ENCODE measurements around the gene MYD88.
"Not testable (repeated sequence)": the region's sequence is repeated elsewhere in the genome, so short reads cannot be mapped to it uniquely, and the experiment has no call there.

MYD88 gene

DNA sequence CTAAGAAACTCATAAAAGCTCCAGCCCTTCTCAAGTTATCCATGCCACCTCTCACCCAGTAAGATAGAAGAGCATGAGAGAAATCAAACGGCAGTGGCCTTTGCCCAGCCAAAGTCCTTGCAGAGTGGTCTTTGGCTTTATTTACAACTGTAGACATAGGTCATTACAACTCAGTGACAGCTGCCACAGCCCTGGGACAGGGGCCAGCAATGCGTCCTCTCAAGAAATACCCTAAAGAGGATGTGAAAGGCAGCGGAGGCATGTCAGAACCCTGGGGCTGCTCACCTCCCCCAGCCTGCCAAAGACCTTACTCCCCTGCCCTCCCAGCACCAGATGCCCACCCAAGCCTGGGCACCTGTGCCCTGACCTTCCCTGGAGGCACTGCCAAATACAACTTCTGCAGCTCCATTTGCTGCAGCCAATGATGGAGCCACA, 7.8 kb upstream of the MYD88 start:
- peaks cover 75% of the 10 kb centered on the region for H3K36me3 ChIP-seq (ENCODE audit: insufficient read depth, low read length)
- no peaks in the 10 kb centered on the region for H3K27me3 ChIP-seq (ENCODE audit: insufficient read depth, low read length)
- H3K9ac ChIP-seq (ENCODE audit: low read depth, low read length) = no peak overlapping the region
- H3K4me3 ChIP-seq (ENCODE audit: low read length) = no peak overlapping the region
- H3K27ac ChIP-seq (ENCODE audit: low read depth, low read length) = no peak overlapping the region
- no peaks in the 10 kb centered on the region for H3K9me3 ChIP-seq (ENCODE audit: insufficient read depth, low read depth, low read length)
- H3K4me1 ChIP-seq (ENCODE audit: insufficient read depth, low read length) = no peaks in the 10 kb centered on the region
- WGBS = 97% methylated on average over 3 of the region's 3 CpGs

GRCh38 chr3:38131621-38132369, 6.7 kb upstream of the MYD88 start:
- Histone ChIP-seq H3K9ac (ENCODE audit: low read depth, low read length) (no peak overlapping the region), H3K9me3 (ENCODE audit: insufficient read depth, low read depth, low read length) (no peaks in the 10 kb centered on the region), H3K36me3 (ENCODE audit: insufficient read depth, low read length) (peaks cover 64% of the 10 kb centered on the region), H3K4me1 (ENCODE audit: insufficient read depth, low read length) (no peaks in the 10 kb centered on the region), H3K27me3 (ENCODE audit: insufficient read depth, low read length) (no peaks in the 10 kb centered on the region), H3K4me3 (ENCODE audit: low read length) (no peak overlapping the region), H3K27ac (ENCODE audit: low read depth, low read length) (no peak overlapping the region)
- WGBS = 58% methylated on average over 6 of the region's 6 CpGs

DNA sequence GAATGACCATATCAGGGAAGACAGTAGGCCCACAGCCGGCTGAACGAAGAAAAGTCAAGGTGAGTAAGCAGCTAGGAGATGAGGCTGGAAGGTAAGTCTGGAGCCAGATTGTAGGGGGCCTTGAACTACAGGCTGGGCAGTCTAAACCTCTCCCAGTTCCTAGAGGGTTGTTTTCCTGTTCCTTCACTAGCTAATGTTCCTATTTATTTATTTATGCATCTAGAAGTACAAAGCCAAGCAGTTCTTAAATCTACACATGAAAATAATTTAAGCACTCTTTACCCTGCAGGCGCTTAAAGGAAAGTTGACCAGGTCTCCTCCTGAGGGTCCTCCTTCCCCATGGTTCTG, 5.3 kb upstream of the MYD88 start:
- H3K9ac ChIP-seq (ENCODE audit: low read depth, low read length) = no peak overlapping the region
- no peak overlapping the region for H3K27ac ChIP-seq (ENCODE audit: low read depth, low read length)
- H3K4me1 ChIP-seq (ENCODE audit: insufficient read depth, low read length) = no peaks in the 10 kb centered on the region
- no peaks in the 10 kb centered on the region for H3K27me3 ChIP-seq (ENCODE audit: insufficient read depth, low read length)
- WGBS = 96% methylated on average over 3 of the region's 3 CpGs
- peaks cover 50% of the 10 kb centered on the region for H3K36me3 ChIP-seq (ENCODE audit: insufficient read depth, low read length)
- H3K4me3 ChIP-seq (ENCODE audit: low read length) = no peak overlapping the region
- H3K9me3 ChIP-seq (ENCODE audit: insufficient read depth, low read depth, low read length) = no peaks in the 10 kb centered on the region

GRCh38 chr3:38133557-38134405, 4.7 kb upstream of the MYD88 start:
- Histone ChIP-seq H3K4me1 (ENCODE audit: insufficient read depth, low read length) (no peaks in the 10 kb centered on the region), H3K36me3 (ENCODE audit: insufficient read depth, low read length) (peaks cover 47% of the 10 kb centered on the region), H3K9me3 (ENCODE audit: insufficient read depth, low read depth, low read length) (no peaks in the 10 kb centered on the region), H3K4me3 (ENCODE audit: low read length) (no peak overlapping the region), H3K27me3 (ENCODE audit: insufficient read depth, low read length) (no peaks in the 10 kb centered on the region), H3K9ac (ENCODE audit: low read depth, low read length) (no peak overlapping the region), H3K27ac (ENCODE audit: low read depth, low read length) (no peak overlapping the region)
- whole genome bisulfite sequencing = 94% methylated on average over 10 of the region's 10 CpGs

- H3K4me1 ChIP-seq (ENCODE audit: insufficient read depth, low read length); H3K4me3 ChIP-seq (ENCODE audit: low read length); H3K27me3 ChIP-seq (ENCODE audit: insufficient read depth, low read length); H3K9ac ChIP-seq (ENCODE audit: low read depth, low read length); H3K27ac ChIP-seq (ENCODE audit: low read depth, low read length); H3K9me3 ChIP-seq (ENCODE audit: insufficient read depth, low read depth, low read length): not testable (repeated sequence)
- WGBS = 93% methylated on average over 10 of the region's 10 CpGs
- H3K36me3 ChIP-seq (ENCODE audit: insufficient read depth, low read length) = peaks cover 39% of the 10 kb centered on the region
These were observed 3.8 kb upstream of the MYD88 start for GRCh38 chr3:38134517-38135143.

- not testable (repeated sequence) for H3K9me3 ChIP-seq (ENCODE audit: insufficient read depth, low read depth, low read length); H3K27ac ChIP-seq (ENCODE audit: low read depth, low read length); H3K4me1 ChIP-seq (ENCODE audit: insufficient read depth, low read length); H3K27me3 ChIP-seq (ENCODE audit: insufficient read depth, low read length)
- H3K9ac ChIP-seq (ENCODE audit: low read depth, low read length) = peak overlapping the region; percentile 65
- H3K36me3 ChIP-seq (ENCODE audit: insufficient read depth, low read length) = peaks cover 30% of the 10 kb centered on the region
- WGBS = 80% methylated on average over 8 of the region's 10 CpGs
- H3K4me3 ChIP-seq (ENCODE audit: low read length) = peak overlapping the region; percentile 77
These were observed 2.7 kb upstream of the MYD88 start for GRCh38 chr3:38135621-38136277.

DNA sequence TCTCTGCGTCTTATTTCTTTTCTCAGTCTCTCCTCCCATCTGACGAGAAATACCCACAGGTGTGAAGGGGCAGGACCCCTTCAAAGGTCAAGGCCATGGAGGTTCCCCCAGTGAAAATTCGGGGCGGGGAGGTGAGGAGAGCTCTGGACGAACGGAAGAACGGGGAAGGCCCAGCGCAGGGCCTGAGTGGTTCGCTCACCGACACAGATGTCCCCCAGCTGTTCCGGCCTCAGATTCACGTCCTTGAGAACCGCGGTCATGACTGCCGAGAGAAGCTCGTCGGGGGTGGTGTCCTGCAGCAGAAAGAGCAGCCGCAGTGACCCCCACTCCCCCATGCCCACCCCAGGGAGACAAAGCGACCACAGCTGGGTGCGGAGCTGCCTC, 2.1 kb upstream of the MYD88 start:
- H3K27ac ChIP-seq (ENCODE audit: low read depth, low read length) = peak overlapping the region; percentile 48
- peaks cover 30% of the 10 kb centered on the region for H3K36me3 ChIP-seq (ENCODE audit: insufficient read depth, low read length)
- peak overlapping the region; percentile 77 for H3K4me3 ChIP-seq (ENCODE audit: low read length)
- no peaks in the 10 kb centered on the region for H3K9me3 ChIP-seq (ENCODE audit: insufficient read depth, low read depth, low read length)
- H3K9ac ChIP-seq (ENCODE audit: low read depth, low read length) = peak overlapping the region; percentile 65
- H3K4me1 ChIP-seq (ENCODE audit: insufficient read depth, low read length) = peaks cover 3% of the 10 kb centered on the region; the same call in 1 of the 2 replicates
- H3K27me3 ChIP-seq (ENCODE audit: insufficient read depth, low read length) = peaks cover 7% of the 10 kb centered on the region; the same call in 1 of the 2 replicates
- WGBS = under 1% methylated on average over 20 of the region's 20 CpGs

DNA sequence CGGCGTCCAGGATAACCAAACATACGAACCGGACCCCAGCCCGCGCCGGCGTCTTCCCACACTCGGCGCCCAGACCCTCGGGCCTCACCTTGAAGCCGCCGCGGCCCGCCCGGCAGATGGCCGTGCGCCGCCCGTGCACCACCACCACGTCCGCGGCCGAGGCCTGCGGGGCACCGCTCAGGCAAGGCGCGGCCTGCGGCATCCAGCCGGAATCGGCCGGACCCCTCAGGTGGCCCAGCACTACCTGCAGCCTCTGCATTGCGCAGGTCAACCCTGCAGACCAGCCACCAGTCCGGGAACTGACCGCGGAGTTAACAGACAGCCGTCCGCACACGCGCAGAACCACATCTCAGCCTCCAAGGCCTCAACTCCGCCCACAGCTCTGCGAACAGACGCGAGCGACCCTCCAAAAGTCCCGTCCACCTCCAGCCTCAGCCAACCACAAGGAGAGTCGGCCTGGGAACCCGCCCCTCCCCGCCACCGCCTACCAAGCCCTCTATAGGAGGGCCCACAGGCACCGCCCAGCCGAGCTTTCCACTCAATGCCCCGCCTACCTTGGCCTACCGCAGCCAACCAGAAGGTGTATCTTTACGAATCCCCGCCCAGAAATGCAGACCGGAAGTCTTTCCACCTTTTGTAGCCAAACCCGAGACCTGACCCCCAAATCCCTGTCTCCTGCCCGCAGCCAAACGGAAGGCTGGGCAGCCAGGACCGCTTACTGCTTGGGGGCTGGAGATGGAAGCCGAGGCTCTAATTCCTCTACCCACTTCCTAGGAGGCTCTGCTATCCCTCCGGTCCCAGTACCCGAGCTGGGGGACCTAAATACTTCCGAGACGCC, 1.5 kb upstream of the MYD88 start, which contains the start of gene ACAA1:
Gene ACAA1 (minus strand): TSS at position 351 of the 838 bp plus-strand sequence. CDS start 92 bp downstream, at position 259.
- Histone ChIP-seq H3K4me3 (ENCODE audit: low read length) (peak within 1 kb of the TSS; percentile 89), H3K27me3 (ENCODE audit: insufficient read depth, low read length) (peaks cover 7% of the 10 kb centered on the region; the same call in 1 of the 2 replicates), H3K4me1 (ENCODE audit: insufficient read depth, low read length) (peaks cover 3% of the 10 kb centered on the region; the same call in 1 of the 2 replicates), H3K9ac (ENCODE audit: low read depth, low read length) (peak within 1 kb of the TSS; percentile 65), H3K27ac (ENCODE audit: low read depth, low read length) (peak within 1 kb of the TSS; percentile 79), H3K36me3 (ENCODE audit: insufficient read depth, low read length) (peaks cover 34% of the 10 kb centered on the region), H3K9me3 (ENCODE audit: insufficient read depth, low read depth, low read length) (no peaks in the 10 kb centered on the region)
- WGBS = under 1% methylated on average over 66 of the region's 66 CpGs

GRCh38 chr3:38137615-38138348, 679 bp upstream of the MYD88 start:
- Histone ChIP-seq H3K9ac (ENCODE audit: low read depth, low read length) (peak overlapping the region; percentile 89), H3K4me3 (ENCODE audit: low read length) (peak overlapping the region; percentile 89), H3K9me3 (ENCODE audit: insufficient read depth, low read depth, low read length) (no peaks in the 10 kb centered on the region), H3K36me3 (ENCODE audit: insufficient read depth, low read length) (peaks cover 34% of the 10 kb centered on the region), H3K27me3 (ENCODE audit: insufficient read depth, low read length) (peaks cover 7% of the 10 kb centered on the region; the same call in 1 of the 2 replicates), H3K27ac (ENCODE audit: low read depth, low read length) (peak overlapping the region; percentile 79), H3K4me1 (ENCODE audit: insufficient read depth, low read length) (peaks cover 3% of the 10 kb centered on the region; the same call in 1 of the 2 replicates)
- WGBS = 13% methylated on average over 22 of the region's 22 CpGs

Data from HUES64 (cell line).